Measurements from ENCODE around the gene NAA80. TPM values are rescaled to one million over a fixed set of nuclear protein-coding genes. Genes with fewer than 3 reads are reported as not detected.
A peak's percentile ranks its signal among the peaks of the same experiment; 100 is the strongest.

NAA80 gene
- total RNA-seq, 2 donors from 2014 or later: 4.4 to 11.2 TPM

DNA sequence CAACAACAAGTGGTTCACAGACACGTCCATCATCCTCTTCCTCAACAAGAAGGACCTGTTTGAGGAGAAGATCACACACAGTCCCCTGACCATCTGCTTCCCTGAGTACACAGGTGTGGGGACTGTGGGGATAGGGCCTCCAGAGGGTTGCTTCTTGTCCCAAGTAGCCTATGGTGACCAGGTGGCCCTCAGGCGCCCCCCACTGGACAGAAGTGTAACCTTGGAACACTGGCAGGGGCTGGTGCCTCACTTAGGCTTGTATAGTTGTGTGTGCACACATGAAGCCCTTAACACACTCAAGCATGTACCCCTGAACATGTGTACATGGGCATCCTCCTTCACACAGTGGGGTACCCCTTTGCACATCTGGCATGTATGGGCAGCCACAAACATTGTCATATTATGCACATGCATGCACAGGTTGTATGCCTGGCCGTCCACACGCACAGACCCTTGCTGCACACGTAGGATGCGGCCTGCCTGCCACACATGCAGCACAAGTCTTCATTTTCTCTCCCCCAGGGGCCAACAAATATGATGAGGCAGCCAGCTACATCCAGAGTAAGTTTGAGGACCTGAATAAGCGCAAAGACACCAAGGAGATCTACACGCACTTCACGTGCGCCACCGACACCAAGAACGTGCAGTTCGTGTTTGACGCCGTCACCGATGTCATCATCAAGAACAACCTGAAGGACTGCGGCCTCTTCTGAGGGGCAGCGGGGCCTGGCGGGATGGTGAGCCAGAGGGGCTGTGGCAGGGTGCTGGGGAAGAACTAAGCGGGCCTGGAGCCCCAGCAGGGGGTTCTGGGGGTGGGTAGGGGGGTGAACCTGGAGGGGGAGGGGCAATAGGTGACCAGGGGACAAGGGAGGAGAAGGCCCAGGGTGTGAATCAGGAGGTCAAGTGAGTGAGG is 42.0 kb downstream of the NAA80 start:
- H3K27ac ChIP-seq: no peak overlapping the region
- H3K4me3 ChIP-seq: no peak overlapping the region
- TF ChIP-seq, protein P1, sequence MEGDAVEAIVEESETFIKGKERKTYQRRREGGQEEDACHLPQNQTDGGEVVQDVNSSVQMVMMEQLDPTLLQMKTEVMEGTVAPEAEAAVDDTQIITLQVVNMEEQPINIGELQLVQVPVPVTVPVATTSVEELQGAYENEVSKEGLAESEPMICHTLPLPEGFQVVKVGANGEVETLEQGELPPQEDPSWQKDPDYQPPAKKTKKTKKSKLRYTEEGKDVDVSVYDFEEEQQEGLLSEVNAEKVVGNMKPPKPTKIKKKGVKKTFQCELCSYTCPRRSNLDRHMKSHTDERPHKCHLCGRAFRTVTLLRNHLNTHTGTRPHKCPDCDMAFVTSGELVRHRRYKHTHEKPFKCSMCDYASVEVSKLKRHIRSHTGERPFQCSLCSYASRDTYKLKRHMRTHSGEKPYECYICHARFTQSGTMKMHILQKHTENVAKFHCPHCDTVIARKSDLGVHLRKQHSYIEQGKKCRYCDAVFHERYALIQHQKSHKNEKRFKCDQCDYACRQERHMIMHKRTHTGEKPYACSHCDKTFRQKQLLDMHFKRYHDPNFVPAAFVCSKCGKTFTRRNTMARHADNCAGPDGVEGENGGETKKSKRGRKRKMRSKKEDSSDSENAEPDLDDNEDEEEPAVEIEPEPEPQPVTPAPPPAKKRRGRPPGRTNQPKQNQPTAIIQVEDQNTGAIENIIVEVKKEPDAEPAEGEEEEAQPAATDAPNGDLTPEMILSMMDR (IDR thresholded peaks at IDR 0.05): peak in 6 of 7 experiments; percentile 13 to 52 (median 39)
- TF ChIP-seq POLR2A (IDR thresholded peaks at IDR 0.05): no peak
- H3K27me3 ChIP-seq: no peaks in the 10 kb centered on the region
- H3K4me1 ChIP-seq: peaks cover 24% of the 10 kb centered on the region
- DNase-seq (peak in 2 of 4 donors; percentile 56 to 69), ATAC-seq (no peak)
- 90 to 94% methylated on average over 19 to 20 of the region's 20 CpGs for WGBS, 2 donors
- H3K36me3 ChIP-seq (replicated peaks in 1 of 2; ENCODE audit: insufficient read depth in 1 of 2, low read depth in 2 of 2): peaks cover 4 to 16% of the 10 kb centered on the region in 2 donors
- intact Hi-C loops (cut with DNase I): no loop called here
- no peaks in the 10 kb centered on the region for H3K9me3 ChIP-seq

DNA sequence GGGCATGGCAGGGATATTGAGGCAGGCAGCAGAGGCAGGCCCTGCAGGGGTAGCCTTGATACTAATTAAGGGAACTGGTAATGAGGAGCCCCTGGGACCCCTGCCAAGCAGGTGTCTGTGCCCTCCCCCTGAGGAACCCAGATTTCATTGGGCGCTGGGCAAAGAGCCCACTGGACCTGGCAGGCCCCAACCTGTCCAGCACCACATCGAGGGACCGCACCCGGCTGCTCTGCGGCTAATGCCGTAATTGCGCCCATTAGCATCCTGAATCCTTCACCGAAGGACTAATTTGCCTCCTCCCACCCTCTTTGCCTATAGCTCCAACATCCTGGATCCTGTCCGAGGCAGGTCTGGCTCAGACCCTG is 44.0 kb downstream of the NAA80 start:
- Histone ChIP-seq H3K27ac (peak overlapping the region in 2 of 4 donors; percentile 60 to 68), H3K4me3 (no peak overlapping the region), H3K9me3 (no peaks in the 10 kb centered on the region), H3K36me3 (replicated peaks in 1 of 2; ENCODE audit: insufficient read depth in 1 of 2, low read depth in 2 of 2) (peaks cover 4 to 16% of the 10 kb centered on the region in 2 donors), H3K27me3 (no peaks in the 10 kb centered on the region), H3K4me1 (peaks cover 16% of the 10 kb centered on the region)
- ATAC-seq (no peak), DNase-seq (no peak)
- WGBS, 2 donors: 90 to 95% methylated on average over 7 to 9 of the region's 9 CpGs
- intact Hi-C loops (cut with DNase I): no loop called here
- TF ChIP-seq, protein P1 (IDR thresholded peaks at IDR 0.05): no peak
- TF ChIP-seq POLR2A (IDR thresholded peaks at IDR 0.05): no peak

DNA sequence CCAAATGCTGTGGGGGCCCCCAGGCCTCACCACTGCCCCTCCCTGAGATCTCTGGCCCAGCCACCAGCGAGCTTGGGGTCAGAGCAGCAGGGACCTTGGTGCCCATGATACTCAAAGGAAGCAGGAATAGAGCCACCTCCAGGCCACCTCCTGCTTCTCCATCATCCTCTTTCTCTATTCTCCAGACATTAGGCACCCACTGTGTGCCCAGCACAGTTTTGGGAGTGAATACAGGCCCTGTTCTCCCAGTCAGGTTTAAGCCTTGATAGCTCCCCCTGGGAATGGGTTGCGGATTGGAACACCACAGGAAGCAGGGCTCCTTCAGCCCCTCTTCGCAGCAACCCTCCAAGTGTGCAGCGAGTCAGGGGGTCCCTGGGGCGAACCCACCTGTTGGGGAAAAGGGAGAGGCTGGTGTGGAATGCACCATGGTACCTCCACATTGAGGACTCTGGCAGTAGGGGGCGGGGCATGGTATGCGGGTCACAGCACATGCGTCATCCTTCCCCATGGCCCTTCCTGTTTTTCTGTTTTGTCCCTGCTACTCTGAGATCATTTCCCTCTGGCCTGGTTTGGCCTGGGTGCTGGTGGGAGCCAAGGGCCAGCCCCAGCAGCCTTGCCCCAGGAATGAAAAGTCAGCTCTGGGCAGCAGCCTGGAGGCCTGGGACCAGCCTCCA is 44.5 kb downstream of the NAA80 start:
- intact Hi-C loops (cut with DNase I): no loop called here
- Histone ChIP-seq H3K9me3 (no peaks in the 10 kb centered on the region), H3K27me3 (no peaks in the 10 kb centered on the region), H3K27ac (peak overlapping the region in 3 of 4 donors; percentile 17 to 68 (median 60)), H3K4me1 (peaks cover 14% of the 10 kb centered on the region), H3K36me3 (replicated peaks in 1 of 2; ENCODE audit: insufficient read depth in 1 of 2, low read depth in 2 of 2) (peaks cover 4 to 16% of the 10 kb centered on the region in 2 donors), H3K4me3 (no peak overlapping the region)
- DNase-seq (peak in 1 of 4 donors; percentile 71), ATAC-seq (no peak)
- WGBS, 2 donors: 80 to 84% methylated on average over 8 of the region's 8 CpGs
- TF ChIP-seq, protein P1 (IDR thresholded peaks at IDR 0.05): no peak
- no peak for TF ChIP-seq POLR2A (IDR thresholded peaks at IDR 0.05)

DNA sequence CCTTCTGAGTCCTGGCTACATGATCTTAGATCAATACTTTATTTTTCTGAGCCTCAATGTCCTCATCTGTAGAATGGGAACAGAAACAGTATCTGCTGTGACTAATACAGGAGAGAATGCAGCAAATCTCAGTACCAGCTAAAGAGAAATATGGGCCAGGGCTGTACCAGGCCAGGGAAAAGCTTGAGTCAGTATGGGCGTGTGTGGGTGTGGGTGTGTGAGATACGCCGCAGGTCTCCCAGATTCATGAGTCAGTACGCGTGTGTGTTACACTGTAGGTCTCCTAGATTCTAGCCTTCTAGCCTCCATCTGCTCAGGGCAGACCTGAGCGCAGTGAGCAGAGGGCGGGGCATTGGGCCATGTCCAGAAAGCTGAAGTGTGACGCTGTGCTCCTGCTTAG is 48.0 kb downstream of the NAA80 start:
- TF ChIP-seq, protein P1 (IDR thresholded peaks at IDR 0.05): no peak
- no peak for TF ChIP-seq POLR2A (IDR thresholded peaks at IDR 0.05)
- ATAC-seq: no peak
- Histone ChIP-seq H3K36me3 (replicated peaks in 1 of 2; ENCODE audit: insufficient read depth in 1 of 2, low read depth in 2 of 2) (peaks cover 0 to 4% of the 10 kb centered on the region in 2 donors), H3K4me1 (peaks cover 24% of the 10 kb centered on the region), H3K9me3 (no peaks in the 10 kb centered on the region), H3K27ac (no peak overlapping the region), H3K27me3 (no peaks in the 10 kb centered on the region), H3K4me3 (no peak overlapping the region)
- intact Hi-C loops (cut with DNase I): no loop called here
- WGBS, 2 donors: 82 to 83% methylated on average over 8 of the region's 8 CpGs
- DNase-seq: no peak

Data from body of pancreas (tissue), 4 donors.